ENCODE measurements around the gene MBNL2. TPM values are rescaled to one million over a fixed set of nuclear protein-coding genes. Genes with fewer than 3 reads are reported as not detected.

The MBNL2 gene
- total and polyA plus RNA-seq, 10 of the 15 experiments (the other 5 are each of a cell fraction or from before 2014, with no cell fraction given) = 1.6 to 9.7 (median 6.7) TPM

DNA sequence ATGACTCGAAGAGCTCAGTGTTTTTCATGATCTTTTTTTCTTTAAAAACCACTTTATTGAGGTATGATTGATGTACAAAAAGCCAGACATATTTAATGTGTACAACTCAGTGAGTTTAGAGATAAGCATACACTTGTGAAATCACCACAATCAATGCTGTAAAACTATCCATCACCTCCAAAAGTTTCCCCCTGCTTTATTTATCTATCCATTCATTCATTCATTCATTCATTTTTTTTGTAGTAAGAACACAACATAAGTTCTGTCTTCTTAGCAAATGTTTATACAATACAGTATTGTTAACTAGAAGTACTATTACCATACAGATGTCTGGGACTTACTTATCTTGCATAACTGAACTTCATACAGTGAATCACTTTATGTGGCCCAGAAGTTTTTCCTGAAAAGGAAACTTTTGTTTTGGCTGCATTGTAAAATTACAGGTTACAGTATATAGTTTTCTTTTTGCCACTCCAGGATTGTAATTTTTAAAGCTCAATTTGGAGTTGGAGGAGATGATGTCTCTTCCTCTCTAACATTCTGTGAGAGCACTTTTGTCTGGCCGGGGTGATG is 218.6 kb downstream of the MBNL2 start:
- Histone ChIP-seq H3K4me2 (ENCODE audit: control insufficient read depth, insufficient read depth) (no peak overlapping the region; the same call in 1 of the 2 replicates), H3K4me3 (no peak overlapping the region), H3K9me3 (replicated peaks; ENCODE audit: control insufficient read depth, insufficient read depth, low read length) (no peaks in the 10 kb centered on the region), H4K20me1 (ENCODE audit: control insufficient read depth, insufficient read depth) (no peaks in the 10 kb centered on the region), H3K4me1 (ENCODE audit: control insufficient read depth, insufficient read depth, low read length) (peaks cover 6% of the 10 kb centered on the region), H3K79me2 (ENCODE audit: control insufficient read depth, insufficient read depth, low read length) (peaks cover 51% of the 10 kb centered on the region), H2AFZ (ENCODE audit: control insufficient read depth, low read depth, low read length) (no peak overlapping the region), H3K27me3 (replicated peaks in 1 of 2; ENCODE audit: control insufficient read depth in 2 of 2, insufficient read depth in 2 of 2, low read length in 1 of 2) (no peaks in the 10 kb centered on the region), H3K9ac (ENCODE audit: control insufficient read depth, insufficient read depth, low read length) (no peak overlapping the region), H3K36me3 (ENCODE audit: control insufficient read depth in 2 of 2, insufficient read depth in 2 of 2, low read length in 1 of 2) (0 out of 4 replicates have a peak, but pooled peaks cover 0 to 4% of the 10 kb centered on the region in 2 experiments), H3K27ac (ENCODE audit: control insufficient read depth, insufficient read depth) (no peak overlapping the region)
- ChIA-PET CTCF (interaction anchor here (1.3 to 2.1 kb wide), 4 partner anchors 16 to 23 kb away, joined by 3 to 13 read pairs (median 4); no protein-coding TSS in a partner anchor), SMC1A (ENCODE audit: uncharacterized antibody, unreplicated experiment) (interaction anchor here (1.2 to 12.0 kb wide), 8 partner anchors 9 to 218 kb away, joined by 3 to 165 read pairs (median 6); partner anchors contain the start of gene MBNL2), POLR2A (interaction anchor here (0.8 to 9.1 kb wide), 3 partner anchors 9 to 18 kb away, joined by 3 to 79 read pairs (median 15); no protein-coding TSS in a partner anchor), RAD21 (ENCODE audit: unreplicated experiment) (interaction anchor here (1.1 to 10.4 kb wide), 4 partner anchors 8 to 19 kb away, joined by 4 to 179 read pairs (median 6); no protein-coding TSS in a partner anchor)
- ATAC-seq = peak; percentile 30
- BruUV-seq (replicated peaks) = no TSS peak
- no peak for TF ChIP-seq SPI1 (IDR thresholded peaks at IDR 0.05; ENCODE audit: borderline replicate concordance, insufficient read depth, low read depth, low read length)
- no peak for TF ChIP-seq SP1 (IDR thresholded peaks at IDR 0.05; ENCODE audit: low read depth, low read length)
- peak; percentile 94 for TF ChIP-seq ZNF24 (IDR thresholded peaks at IDR 0.05)
- TF ChIP-seq, protein P1, sequence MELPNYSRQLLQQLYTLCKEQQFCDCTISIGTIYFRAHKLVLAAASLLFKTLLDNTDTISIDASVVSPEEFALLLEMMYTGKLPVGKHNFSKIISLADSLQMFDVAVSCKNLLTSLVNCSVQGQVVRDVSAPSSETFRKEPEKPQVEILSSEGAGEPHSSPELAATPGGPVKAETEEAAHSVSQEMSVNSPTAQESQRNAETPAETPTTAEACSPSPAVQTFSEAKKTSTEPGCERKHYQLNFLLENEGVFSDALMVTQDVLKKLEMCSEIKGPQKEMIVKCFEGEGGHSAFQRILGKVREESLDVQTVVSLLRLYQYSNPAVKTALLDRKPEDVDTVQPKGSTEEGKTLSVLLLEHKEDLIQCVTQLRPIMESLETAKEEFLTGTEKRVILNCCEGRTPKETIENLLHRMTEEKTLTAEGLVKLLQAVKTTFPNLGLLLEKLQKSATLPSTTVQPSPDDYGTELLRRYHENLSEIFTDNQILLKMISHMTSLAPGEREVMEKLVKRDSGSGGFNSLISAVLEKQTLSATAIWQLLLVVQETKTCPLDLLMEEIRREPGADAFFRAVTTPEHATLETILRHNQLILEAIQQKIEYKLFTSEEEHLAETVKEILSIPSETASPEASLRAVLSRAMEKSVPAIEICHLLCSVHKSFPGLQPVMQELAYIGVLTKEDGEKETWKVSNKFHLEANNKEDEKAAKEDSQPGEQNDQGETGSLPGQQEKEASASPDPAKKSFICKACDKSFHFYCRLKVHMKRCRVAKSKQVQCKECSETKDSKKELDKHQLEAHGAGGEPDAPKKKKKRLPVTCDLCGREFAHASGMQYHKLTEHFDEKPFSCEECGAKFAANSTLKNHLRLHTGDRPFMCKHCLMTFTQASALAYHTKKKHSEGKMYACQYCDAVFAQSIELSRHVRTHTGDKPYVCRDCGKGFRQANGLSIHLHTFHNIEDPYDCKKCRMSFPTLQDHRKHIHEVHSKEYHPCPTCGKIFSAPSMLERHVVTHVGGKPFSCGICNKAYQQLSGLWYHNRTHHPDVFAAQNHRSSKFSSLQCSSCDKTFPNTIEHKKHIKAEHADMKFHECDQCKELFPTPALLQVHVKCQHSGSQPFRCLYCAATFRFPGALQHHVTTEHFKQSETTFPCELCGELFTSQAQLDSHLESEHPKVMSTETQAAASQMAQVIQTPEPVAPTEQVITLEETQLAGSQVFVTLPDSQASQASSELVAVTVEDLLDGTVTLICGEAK (IDR thresholded peaks at IDR 0.05; ENCODE audit: borderline replicate concordance) = peak; percentile 36; the same call in 1 of the 2 replicates
- intact Hi-C loops (cut with micrococcal nuclease; ENCODE audit: unreplicated experiment) = no loop called here
- in situ Hi-C loops (cut with MboI) = loop anchor here (25.0 kb wide), 2 partner anchors 1122 to 1753 kb away; partner anchors contain the start of gene DNAJC3
- 4% methylated on average over 2 of the region's 2 CpGs for WGBS (ENCODE audit: insufficient coverage, insufficient replicate concordance, low lambda C conversion rate, missing lambda C conversion rate)
- FAIRE-seq = no peak
- DNase-seq (ENCODE audit: low read depth, low spot score) = no peak

All from GM12878 (cell line).